GM21381 (cell line): ENCODE data around the gene LETMD1.

Experiments
- ATAC-seq: cut with Tn5 transposase; IDR thresholded peaks from one replicate; pipeline ENCODE4 v1.9.1; 2021; ENCODE audit warnings: mild to moderate bottlenecking, moderate library complexity; ENCODE audit not compliant: unreplicated experiment

LETMD1 gene

GRCh38 chr12:51025836-51026638 is 22.1 kb upstream of the LETMD1 start, which contains the start of gene SLC11A2:
Gene SLC11A2, minus strand, starts transcription at chr12:51026384. Its CDS starts 15,656 bp downstream, at chr12:51010728.
- ATAC-seq = peak; percentile 92

GRCh38 chr12:51027342-51027835 is 20.7 kb upstream of the LETMD1 start:
- no peak for ATAC-seq

GRCh38 chr12:51028126-51028812 is 19.9 kb upstream of the LETMD1 start:
- ATAC-seq = no peak

GRCh38 chr12:51028813-51029150 is 19.3 kb upstream of the LETMD1 start:
- ATAC-seq = no peak

GRCh38 chr12:51033048-51033447 is 15.1 kb upstream of the LETMD1 start:
- no peak for ATAC-seq

GRCh38 chr12:51033457-51034089 is 14.6 kb upstream of the LETMD1 start:
- ATAC-seq = no peak

- no peak for ATAC-seq
These were observed 11.8 kb upstream of the LETMD1 start for GRCh38 chr12:51036279-51036678.

- ATAC-seq = no peak
These were observed 629 bp downstream of the LETMD1 start for GRCh38 chr12:51048661-51049251.

GRCh38 chr12:51049525-51049924 is 1.4 kb downstream of the LETMD1 start:
- no peak for ATAC-seq

- ATAC-seq = no peak
These were observed 3.7 kb downstream of the LETMD1 start for GRCh38 chr12:51051787-51052186.

GRCh38 chr12:51055060-51055459 is 6.9 kb downstream of the LETMD1 start:
- ATAC-seq = no peak

GRCh38 chr12:51056242-51056641 is 8.1 kb downstream of the LETMD1 start:
- no peak for ATAC-seq

- ATAC-seq = no peak
These were observed 11.0 kb downstream of the LETMD1 start for GRCh38 chr12:51059086-51059485.

- no peak for ATAC-seq
These were observed 14.7 kb downstream of the LETMD1 start for GRCh38 chr12:51062631-51063397.

GRCh38 chr12:51065530-51065929 is 17.4 kb downstream of the LETMD1 start:
- ATAC-seq = no peak

GRCh38 chr12:51067229-51067628 is 19.1 kb downstream of the LETMD1 start:
- no peak for ATAC-seq

GRCh38 chr12:51067771-51068170 is 19.6 kb downstream of the LETMD1 start:
- no peak for ATAC-seq

- no peak for ATAC-seq
These were observed 21.9 kb downstream of the LETMD1 start for GRCh38 chr12:51070004-51070403.

GRCh38 chr12:51071663-51072062 is 23.5 kb downstream of the LETMD1 start:
- ATAC-seq = no peak

- ATAC-seq = no peak
These were observed 27.3 kb downstream of the LETMD1 start for GRCh38 chr12:51075390-51075789.
